Natural killer cell (primary cell): ENCODE results near the gene GPC4. TPM values are rescaled to one million over a fixed set of nuclear protein-coding genes. Genes with fewer than 3 reads are reported as not detected.

Source experiments
- ATAC-seq, 3 donors: fragments of 150-1000 bp in 2 of 3; fragments of 200-7000 bp in 1 of 3; cut with Tn5 transposase; 1 replicate in 1 of 3; 2 replicates in 2 of 3; pipeline ENCODE4 v1.10.0; 2021; ENCODE audit warnings: mild to moderate bottlenecking in 2 of 3, moderate library complexity in 2 of 3
- DNase-seq, 2 donors: peaks; one replicate each; pipeline versions ENCODE4 v3.0.0 to v3.0.0-alpha.2; 2013 to 2021; ENCODE audit warnings: mixed read lengths in 1 of 2
- H3K27ac ChIP-seq: one replicate; pipeline ENCODE4 v1.5.1; 2013; ENCODE audit warnings: mild to moderate bottlenecking, low read length
- H3K27me3 ChIP-seq: one replicate; pipeline ENCODE4 v1.6.1; 2013; ENCODE audit warnings: low read length; ENCODE audit not compliant: control insufficient read depth, insufficient read depth
- H3K36me3 ChIP-seq: one replicate; pipeline ENCODE4 v1.6.1; 2013; ENCODE audit warnings: low read length; ENCODE audit not compliant: control insufficient read depth, insufficient read depth
- H3K4me1 ChIP-seq: one replicate; pipeline ENCODE4 v1.6.1; 2013; ENCODE audit warnings: low read length; ENCODE audit not compliant: control insufficient read depth, insufficient read depth
- H3K4me3 ChIP-seq: one replicate; pipeline ENCODE4 v1.5.1; 2013; ENCODE audit warnings: low read length
- H3K9me3 ChIP-seq: one replicate; pipeline ENCODE4 v1.6.1; 2013; ENCODE audit warnings: low read length; ENCODE audit not compliant: control insufficient read depth, insufficient read depth
- H3K27ac Mint-ChIP-seq, 2 donors: one replicate each; pipeline ENCODE4 v1.8.0; 2022; ENCODE audit warnings: mild to moderate bottlenecking in 2 of 2, mixed read lengths in 2 of 2, moderate library complexity in 1 of 2
- H3K27me3 Mint-ChIP-seq, 2 donors: one replicate each; pipeline ENCODE4 v1.8.0; 2022; ENCODE audit warnings: low read depth in 2 of 2, mixed read lengths in 2 of 2
- H3K36me3 Mint-ChIP-seq: one replicate; pipeline ENCODE4 v1.8.0; 2022; ENCODE audit warnings: mixed read lengths
- H3K4me1 Mint-ChIP-seq, 2 donors: one replicate each; pipeline ENCODE4 v1.8.0; 2022; ENCODE audit warnings: mixed read lengths in 2 of 2
- H3K4me3 Mint-ChIP-seq: one replicate; pipeline ENCODE4 v1.8.0; 2022; ENCODE audit warnings: mild to moderate bottlenecking, moderate library complexity, mixed read lengths
- H3K9me3 Mint-ChIP-seq, 2 donors: one replicate each; pipeline ENCODE4 v1.8.0; 2022; ENCODE audit warnings: mixed read lengths in 2 of 2
- CTCF ChIP-seq: fragments of 200-600 bp; IDR thresholded peaks from one replicate; pipeline ENCODE4 v1.8.0; 2022; ENCODE audit warnings: antibody characterized with exemption
- WGBS: methylation state at CpG from one replicate; pipeline ENCODE4 v1.1.7; 2013; ENCODE audit warnings: missing lambda C conversion rate; ENCODE audit not compliant: insufficient coverage; 5-methylcytosine and 5-hydroxymethylcytosine counted together
- intact Hi-C: fragments of 100-400 bp; cut with micrococcal nuclease; formaldehyde crosslinking; loops from one replicate; pipeline ENCODE4 v1.14.2; 2022
- total RNA-seq, 4 donors: library from RNA; stranded (reverse); fragments of 120-200 nt in 1 of 4; gene quantifications; one replicate each; pipeline versions ENCODE4 v1.2.3 to v1.2.4, GENCODE V29; 2013 to 2022

Gene GPC4
- total RNA-seq, 3 donors from 2014 or later (not counting 1 experiment from before 2014, with no cell fraction given), result 0.08 TPM; not detected in 2

GRCh38 chrX:133418588-133418987, 3.3 kb upstream of the GPC4 start:
- Mint-ChIP-seq H3K4me3 (no peak overlapping the region), H3K36me3 (no peaks in the 10 kb centered on the region), H3K4me1 (no peaks in the 10 kb centered on the region), H3K27me3 (peaks cover 28 to 57% of the 10 kb centered on the region in 2 donors), H3K9me3 (peaks cover 0 to 3% of the 10 kb centered on the region in 2 donors), H3K27ac (no peak overlapping the region)
- TF ChIP-seq CTCF, result no peak
- no peaks in the 10 kb centered on the region for H3K9me3 ChIP-seq
- no peak for DNase-seq
- intact Hi-C loops, result no loop called here
- no peak overlapping the region for H3K4me3 ChIP-seq
- no peak for ATAC-seq
- H3K36me3 ChIP-seq, result no peaks in the 10 kb centered on the region
- 44% methylated on average over 1 of the region's 2 CpGs for WGBS
- no peak overlapping the region for H3K27ac ChIP-seq
- peaks cover 3% of the 10 kb centered on the region for H3K27me3 ChIP-seq
- H3K4me1 ChIP-seq, result peaks cover 3% of the 10 kb centered on the region

GRCh38 chrX:133417364-133417763, 2.1 kb upstream of the GPC4 start:
- WGBS, result 35% methylated on average over 6 of the region's 6 CpGs
- no peak overlapping the region for H3K27ac Mint-ChIP-seq
- intact Hi-C loops, result no loop called here

DNA sequence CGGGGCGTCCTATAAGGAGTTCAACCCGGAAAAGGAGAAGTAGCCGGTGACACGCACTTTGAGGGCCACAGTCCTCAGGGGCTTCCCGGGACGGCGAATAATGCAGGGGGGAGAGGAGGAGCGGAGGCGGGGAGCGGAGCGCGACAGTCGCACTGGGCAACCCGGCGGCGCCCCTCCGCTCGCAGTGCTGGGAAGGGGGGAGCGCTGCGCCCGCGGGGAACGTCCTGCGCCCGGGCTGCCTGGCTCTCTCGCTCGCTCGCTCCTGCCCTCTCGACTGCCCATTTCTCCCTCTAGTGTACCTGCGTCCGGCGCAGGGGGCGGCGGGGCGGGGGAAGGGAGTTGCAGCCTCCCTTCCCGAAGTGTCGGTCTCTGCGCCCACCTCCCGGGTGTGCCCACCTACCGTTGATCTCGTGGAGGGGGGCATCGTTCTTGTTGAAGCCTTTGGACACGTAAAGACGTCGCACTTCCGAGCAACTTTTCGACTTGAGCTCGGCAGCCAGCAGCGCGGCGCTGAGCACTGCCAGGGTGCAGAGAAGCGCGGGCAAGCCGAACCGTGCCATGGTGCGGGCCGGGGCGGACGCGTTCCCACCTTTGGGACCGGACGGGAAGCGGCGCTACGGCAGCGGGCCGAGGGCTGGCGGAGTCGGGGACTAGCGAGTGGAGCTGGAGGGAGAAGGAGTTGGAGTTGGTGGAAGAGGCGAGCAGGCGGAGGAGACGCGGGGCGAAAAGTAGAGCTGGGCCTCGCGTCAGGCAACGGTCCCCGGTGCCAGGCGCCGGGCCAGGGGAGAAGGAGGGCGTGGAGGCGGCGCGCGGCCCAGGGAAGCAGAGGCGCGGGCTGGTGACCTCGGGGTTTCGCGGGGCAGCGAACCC, 648 bp downstream of the GPC4 start:
- Mint-ChIP-seq H3K27me3 (peaks cover 20 to 52% of the 10 kb centered on the region in 2 donors), H3K4me1 (no peaks in the 10 kb centered on the region), H3K9me3 (no peaks in the 10 kb centered on the region), H3K4me3 (no peak overlapping the region), H3K27ac (no peak overlapping the region), H3K36me3 (no peaks in the 10 kb centered on the region)
- Histone ChIP-seq H3K27me3 (peaks cover 3% of the 10 kb centered on the region), H3K9me3 (no peaks in the 10 kb centered on the region), H3K36me3 (no peaks in the 10 kb centered on the region), H3K4me3 (no peak overlapping the region), H3K4me1 (peaks cover 3% of the 10 kb centered on the region), H3K27ac (no peak overlapping the region)
- TF ChIP-seq CTCF, result no peak
- 1% methylated on average over 91 of the region's 93 CpGs for WGBS
- ATAC-seq (no peak), DNase-seq (no peak)
- intact Hi-C loops, result no loop called here

More at GRCh38 chrX:133417364-133417763, 2.1 kb upstream of the GPC4 start:
- ATAC-seq, result no peak
- no peaks in the 10 kb centered on the region for H3K36me3 Mint-ChIP-seq
- Histone ChIP-seq H3K9me3 (no peaks in the 10 kb centered on the region), H3K27me3 (peaks cover 3% of the 10 kb centered on the region), H3K27ac (no peak overlapping the region), H3K4me1 (peaks cover 3% of the 10 kb centered on the region), H3K4me3 (no peak overlapping the region), H3K36me3 (no peaks in the 10 kb centered on the region)
- no peak for DNase-seq
- peaks cover 27 to 59% of the 10 kb centered on the region in 2 donors for H3K27me3 Mint-ChIP-seq
- H3K4me1 Mint-ChIP-seq, result no peaks in the 10 kb centered on the region
- no peak overlapping the region for H3K4me3 Mint-ChIP-seq
- H3K9me3 Mint-ChIP-seq, result peaks cover 0 to 3% of the 10 kb centered on the region in 2 donors
- no peak for TF ChIP-seq CTCF
